Activated T-cell treated with anti-CD3 and anti-CD28 coated beads, Interleukin-2, amount 50 U/mL, for 48 hours (primary cell): Measurements from ENCODE around the gene SLC12A9.
"Not testable (repeated sequence)": the region's sequence is repeated elsewhere in the genome, so short reads cannot be mapped to it uniquely, and the experiment has no call there.

Experiments used
- DNase-seq, 2 experiments: peaks; one replicate each; pipeline ENCODE4 v3.0.0-alpha.2; 2020

The SLC12A9 gene

GRCh38 chr7:100897772-100898454 lies 45.4 kb downstream of the SLC12A9 start:
- DNase-seq = no peak

DNA sequence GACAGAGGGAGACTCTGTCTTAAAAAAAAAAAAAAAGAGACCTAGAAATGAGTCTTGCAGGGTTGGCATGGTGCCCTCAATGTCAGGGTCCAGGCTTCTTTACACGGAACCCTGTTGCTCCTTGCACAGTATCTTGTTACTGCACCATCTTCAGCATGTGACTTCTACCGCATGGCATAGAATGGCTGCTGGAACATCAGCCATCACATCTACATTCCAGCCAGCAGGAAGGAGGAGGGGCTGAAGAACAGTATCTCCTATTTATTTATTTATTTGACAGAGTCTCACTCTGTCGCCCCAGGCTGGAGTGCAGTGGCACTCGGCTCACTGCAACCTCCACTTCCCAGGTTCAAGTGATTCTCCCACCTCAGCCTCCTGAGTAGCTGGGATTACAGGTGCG lies 46.9 kb downstream of the SLC12A9 start:
- DNase-seq = no peak

- DNase-seq = no peak
Measured at GRCh38 chr7:100900978-100901377, 48.5 kb downstream of the SLC12A9 start.

- no peak for DNase-seq
Measured at GRCh38 chr7:100901921-100902332, 49.4 kb downstream of the SLC12A9 start.

DNA sequence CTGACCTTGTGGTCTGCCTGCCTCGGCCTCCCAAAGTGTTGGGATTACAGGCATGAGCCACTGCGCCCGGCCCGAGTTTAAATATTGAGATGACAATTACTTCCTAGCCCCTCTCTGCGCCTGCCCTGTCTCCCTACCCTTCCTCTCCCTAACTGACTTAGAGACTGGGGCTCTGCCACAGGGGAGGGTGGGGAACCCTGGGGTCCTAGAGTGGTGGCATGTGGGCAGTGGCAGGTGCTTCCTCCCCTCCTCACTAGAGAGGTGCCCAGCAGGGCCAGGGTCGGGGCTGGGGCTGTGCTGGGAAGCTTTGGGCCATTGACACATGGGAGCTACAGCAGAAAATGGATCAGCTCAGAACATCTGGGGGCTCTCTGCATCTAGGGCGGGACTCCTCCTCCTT lies 50.1 kb downstream of the SLC12A9 start:
- no peak for DNase-seq

DNA sequence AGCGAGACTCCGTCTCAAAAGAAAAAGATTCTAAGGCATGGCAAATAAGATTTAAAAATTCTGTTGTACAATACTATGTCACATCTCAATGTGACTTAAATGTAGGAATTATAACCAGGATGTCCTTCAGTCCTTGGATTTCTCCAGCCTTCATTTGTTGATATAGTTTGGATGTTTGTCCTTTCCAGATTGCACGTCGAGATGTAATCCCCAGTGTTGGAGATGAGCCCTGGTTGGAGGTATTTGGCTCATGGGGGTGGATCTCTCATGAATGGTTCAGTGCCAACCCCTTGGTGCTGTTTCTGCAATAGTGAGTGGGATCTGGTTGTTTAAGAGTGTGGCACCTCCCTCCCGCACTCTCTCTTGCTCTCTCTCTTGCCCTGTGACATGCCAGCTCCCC lies 56.0 kb downstream of the SLC12A9 start:
- DNase-seq = no peak

DNA sequence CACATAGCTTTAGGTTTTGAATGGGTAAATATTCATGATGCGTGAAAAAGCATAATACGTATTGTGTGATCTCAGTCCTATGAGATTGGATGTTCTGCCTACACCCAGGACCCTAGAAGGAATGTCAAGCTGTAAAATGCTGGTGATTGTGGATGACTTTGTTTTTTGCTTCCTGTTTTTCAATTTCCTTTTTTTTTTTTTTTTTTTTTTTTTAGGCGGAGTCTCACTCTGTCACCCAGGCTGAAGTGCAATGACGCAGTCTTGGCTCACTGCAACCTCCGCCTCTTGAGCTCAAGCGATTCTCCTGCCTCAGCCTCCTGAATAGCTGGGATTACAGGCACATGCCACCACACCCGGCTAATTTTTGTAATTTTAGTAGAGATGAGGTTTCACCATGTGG lies 57.9 kb downstream of the SLC12A9 start:
- DNase-seq = not testable (repeated sequence)

DNA sequence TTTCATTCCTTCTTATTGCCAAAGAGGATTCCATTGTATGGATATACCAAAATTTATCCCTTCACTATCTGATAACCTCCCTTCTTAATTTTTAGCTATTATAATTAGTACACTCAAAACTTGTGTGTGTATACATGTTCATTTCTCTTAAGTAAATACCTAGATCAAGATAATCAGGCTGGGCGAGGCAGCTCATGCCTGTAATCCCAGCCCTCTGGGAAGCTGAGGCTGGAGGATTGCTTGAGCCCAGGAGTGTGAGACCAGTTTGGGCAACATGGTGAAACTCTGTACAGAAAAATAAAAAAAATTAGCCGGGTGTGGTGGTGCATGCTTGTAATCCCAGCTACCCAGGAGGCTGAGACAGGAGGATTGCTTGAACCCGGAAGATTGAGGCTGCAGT lies 59.0 kb downstream of the SLC12A9 start:
- DNase-seq = no peak

GRCh38 chr7:100914208-100914878 lies 61.8 kb downstream of the SLC12A9 start:
- DNase-seq = no peak

GRCh38 chr7:100914879-100915447 lies 62.5 kb downstream of the SLC12A9 start:
- no peak for DNase-seq
